ENCODE results near the gene CDCA4.

- TF ChIP-seq CTCF (conservative IDR thresholded peaks at IDR 0.05), result no peak
- TF ChIP-seq EZH2 (IDR thresholded peaks at IDR 0.05; ENCODE audit: low read depth), result no peak
Observed at GRCh38 chr14:105059035-105059924, 38.4 kb upstream of the CDCA4 start.
